Stimulated activated CD4-positive, alpha-beta T cell treated with anti-CD3 and anti-CD28 coated beads, TNF-alpha, amount 100 ng/mL, for 1 hour (primary cell): Measurements from ENCODE around the gene ZNF813.
A peak's percentile ranks its signal among the peaks of the same experiment; 100 is the strongest.
"Not testable (repeated sequence)": the region's sequence is repeated elsewhere in the genome, so short reads cannot be mapped to it uniquely, and the experiment has no call there.

Experiments used
- DNase-seq, 3 donors: peaks; one replicate each; pipeline ENCODE4 v3.0.0-alpha.2; 2020; ENCODE audit warnings: low read depth in 3 of 3, low spot score in 1 of 3

The ZNF813 gene

DNA sequence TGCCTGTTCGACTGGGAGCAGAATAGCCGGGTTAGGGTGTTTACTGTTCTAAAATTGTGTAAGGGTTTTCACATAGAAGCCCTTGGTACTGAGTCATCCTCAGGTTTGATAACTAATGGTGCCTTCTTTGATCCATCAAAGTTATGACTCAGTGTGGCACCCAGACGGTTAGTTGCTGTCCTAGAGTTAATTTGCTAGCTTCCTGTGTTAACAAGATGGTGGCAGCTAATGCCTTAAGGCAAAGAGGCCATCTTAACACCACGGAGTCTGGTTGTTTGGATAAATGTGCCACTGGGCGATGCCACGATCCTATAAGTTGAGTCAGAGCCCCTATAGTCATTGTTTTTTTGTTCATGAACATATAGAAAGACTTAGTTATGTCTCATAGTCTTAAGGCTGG lies 7.9 kb downstream of the ZNF813 start:
- DNase-seq = not testable (repeated sequence)

DNA sequence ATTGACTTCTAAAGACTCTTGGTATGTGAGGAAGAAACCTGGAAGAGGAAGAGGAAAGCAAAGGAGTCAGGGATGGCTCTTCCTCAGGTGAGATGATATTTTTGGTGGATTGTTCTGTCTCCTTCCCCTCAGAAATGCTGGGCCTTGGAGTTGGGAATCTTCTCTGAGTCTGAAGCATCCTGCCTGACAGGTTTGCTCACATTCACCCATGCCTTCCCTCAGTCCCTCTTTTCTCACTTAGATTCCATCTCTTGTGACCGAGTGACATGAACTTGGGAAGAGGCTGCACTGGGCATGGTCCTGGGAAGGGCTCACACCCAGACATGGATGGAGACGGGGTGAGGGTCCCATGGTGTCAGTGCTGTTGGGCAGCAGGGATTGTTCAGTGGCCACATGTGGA lies 16.2 kb downstream of the ZNF813 start:
- DNase-seq = not testable (repeated sequence)

DNA sequence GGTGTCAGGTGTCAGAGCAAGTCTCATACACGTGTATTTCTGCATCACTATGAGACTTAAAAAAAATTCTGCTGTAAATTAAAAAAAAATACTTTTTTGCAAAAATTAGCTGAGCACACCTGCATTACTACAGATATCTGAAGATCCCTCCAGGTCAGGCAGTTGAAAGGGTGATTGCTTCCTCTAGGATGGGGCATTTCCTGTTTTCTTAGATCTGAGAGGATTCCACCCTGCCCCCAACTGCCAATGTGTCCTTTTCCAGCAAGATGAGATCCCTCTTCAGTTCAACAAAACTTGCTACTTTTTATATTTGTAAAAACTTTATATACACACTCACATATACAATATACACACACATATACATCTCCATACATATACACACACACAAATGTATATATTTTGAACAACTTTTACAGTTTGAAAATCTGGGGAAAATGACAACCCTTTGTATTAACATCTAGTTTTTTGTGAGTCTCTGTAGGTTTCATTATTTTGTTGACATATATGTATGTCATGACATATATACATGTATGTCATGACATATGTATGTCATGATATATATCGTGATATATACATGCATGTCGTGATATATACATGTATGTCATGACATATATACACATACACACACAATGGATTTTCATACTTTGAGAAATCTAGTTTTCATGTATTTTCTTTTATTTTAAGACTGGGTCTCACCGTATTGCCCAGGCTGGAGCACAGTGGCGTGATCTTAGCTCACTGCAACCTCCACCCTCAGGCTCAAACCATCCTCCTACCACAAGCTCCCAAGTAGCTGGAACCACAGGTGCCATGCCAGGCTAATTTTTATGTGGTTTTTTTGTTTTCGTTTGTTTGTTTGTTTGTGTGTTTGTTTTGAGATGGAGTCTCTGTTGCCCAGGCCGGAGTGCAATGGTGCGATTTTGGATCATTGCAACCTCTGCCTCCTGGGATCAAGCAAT lies 17.8 kb downstream of the ZNF813 start:
- no peak for DNase-seq

DNA sequence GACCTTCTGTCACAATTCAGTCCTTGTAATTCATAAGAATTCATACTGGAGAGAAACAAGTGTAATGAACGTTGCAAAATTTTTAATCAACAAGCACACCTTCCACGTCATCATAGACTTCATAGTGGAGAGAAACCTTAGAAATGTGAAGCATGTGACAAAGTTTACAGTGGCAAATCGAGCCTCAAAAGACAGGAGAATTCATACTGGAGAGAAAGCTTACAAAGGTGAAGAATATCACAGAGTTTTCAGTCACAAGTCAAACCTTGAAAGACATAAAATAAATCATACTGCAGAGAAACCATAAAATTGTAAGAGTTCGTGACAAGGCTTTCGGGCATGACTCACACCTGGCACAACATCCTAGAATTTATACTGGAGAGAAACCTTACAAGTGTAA lies 24.6 kb downstream of the ZNF813 start:
- no peak for DNase-seq

DNA sequence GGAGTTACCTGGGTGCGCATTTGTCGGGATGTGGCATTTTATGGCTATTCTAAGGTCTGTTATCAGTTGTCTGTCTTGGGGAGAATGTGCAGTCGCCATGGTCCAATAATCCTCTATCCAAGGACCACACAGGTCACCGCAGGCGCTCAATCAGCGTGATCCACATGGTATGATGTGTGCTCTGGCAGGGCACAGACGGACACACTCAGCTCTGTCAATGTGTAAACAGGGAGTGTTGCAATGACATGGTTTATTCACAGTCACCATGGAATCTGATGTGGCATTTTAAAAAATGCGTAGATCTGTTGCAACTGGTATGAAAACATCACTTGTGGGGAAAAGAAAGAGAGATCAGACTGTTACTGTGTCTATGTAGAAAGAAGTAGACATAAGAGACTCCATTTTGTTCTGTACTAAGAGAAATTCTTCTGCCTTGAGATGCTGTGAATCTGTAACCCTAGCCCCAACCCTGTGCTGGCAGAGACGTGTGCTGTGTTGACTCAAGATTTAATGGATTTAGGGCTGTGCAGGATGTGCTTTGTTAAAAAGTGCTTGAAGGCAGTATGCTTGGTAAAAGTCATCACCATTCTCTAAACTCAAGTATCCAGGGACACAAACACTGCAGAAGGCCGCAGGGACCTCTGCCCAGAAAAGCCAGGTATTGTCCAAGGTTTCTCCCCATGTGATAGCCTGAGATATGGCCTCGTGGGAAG lies 29.9 kb downstream of the ZNF813 start:
- not testable (repeated sequence) for DNase-seq

DNA sequence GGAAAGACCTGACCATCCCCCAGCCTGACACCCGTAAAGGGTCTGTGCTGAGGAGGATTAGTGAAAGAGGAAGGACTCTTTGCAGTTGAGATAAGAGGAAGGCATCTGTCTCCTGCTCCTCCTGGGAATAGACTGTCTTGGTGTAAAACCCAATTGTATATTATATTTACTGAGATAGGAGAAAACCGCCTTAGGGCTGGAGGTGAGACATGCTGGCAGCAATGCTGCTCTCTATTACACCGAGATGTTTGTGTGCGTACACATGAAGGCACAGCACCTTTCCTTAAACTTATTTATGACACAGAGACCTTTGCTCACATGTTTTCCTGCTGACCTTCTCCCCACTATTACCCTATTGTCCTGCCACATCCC lies 30.5 kb downstream of the ZNF813 start:
- DNase-seq = not testable (repeated sequence)

DNA sequence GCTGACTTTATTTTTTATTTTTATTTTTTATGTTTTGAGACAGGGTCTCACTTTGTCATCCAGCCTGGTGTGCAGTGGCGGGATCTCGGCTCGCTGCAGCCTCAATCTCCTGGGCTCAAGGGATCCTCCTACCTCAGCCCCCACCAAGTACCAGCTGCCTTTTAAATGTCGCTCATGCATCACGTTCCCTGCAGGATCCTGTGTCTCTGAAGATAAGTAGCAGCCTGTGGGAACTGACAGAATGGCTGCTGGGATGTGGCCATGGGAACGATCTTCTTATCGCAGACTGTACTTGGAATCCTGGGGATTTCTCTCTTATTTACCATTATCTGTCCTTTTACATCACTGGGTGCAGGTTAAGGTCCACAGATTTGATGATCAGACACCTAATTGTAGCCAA lies 35.6 kb downstream of the ZNF813 start:
- not testable (repeated sequence) for DNase-seq

DNA sequence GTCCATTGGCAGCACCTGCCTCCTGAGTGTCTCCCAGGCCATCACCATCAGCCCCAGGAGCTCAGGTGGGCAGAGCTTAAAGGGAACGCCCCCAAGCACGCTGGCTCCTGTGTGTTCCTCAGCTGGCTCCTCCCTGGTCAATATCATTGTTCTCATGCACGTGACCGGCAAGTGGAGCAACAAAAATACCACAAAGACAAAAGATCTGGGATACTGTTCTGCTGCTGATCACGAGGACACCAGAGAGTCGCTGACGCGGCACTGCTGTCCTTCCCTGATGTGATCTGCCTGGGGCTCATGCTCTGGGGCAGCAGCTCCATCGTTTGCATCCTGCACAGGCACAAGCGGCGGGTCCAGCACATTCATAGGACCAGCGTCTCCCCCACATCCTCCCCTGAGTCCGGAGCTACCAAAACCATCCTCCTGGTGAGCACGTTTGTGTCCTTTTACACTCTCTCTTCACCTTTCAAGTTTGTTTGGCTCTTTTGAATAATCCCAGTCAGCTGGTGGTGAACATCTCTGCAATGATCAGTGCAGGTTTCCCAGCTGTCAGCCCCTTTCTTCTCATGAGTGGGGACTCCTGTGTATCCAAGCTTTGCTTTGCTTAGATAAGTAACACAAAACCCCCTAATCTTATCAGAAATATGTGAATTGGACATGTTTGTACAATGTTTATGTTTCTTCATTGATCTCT lies 36.3 kb downstream of the ZNF813 start:
- DNase-seq = not testable (repeated sequence)

DNA sequence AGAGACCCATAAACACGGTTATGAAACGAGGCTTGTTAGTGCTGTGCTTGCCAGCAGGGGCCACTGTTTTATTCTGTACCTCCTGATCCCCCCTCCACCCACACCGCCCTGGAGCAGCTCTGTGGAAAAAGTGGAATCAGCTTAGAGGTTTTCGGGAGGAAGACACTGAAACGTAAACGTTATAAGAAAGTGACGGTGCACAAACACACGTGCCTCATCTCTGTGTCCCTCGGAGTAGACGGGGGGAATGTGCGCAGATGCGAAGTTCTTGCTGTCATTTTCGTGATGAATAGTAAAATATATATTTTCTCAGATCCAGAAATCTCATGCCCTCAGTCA lies 36.8 kb downstream of the ZNF813 start:
- DNase-seq = not testable (repeated sequence)

DNA sequence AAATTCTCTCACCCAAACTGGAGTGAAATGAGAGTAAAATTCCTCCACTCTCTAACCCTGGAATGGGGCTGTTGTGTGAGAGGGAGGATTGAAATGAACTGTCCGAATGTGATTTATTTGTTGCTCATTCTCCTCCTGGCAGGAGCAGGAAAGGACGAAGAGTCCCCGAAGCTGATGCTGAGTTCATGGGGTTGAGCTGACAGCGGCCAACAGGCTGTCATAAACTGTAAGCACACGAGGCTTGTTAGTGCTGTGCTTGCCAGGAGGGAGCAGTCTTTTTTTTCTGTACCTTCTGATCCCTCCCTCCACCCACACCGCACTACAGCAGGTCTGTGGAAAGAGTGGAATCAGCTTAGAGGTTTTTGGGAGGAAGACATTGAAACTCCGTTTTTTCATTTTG lies 37.4 kb downstream of the ZNF813 start:
- DNase-seq = no peak

DNA sequence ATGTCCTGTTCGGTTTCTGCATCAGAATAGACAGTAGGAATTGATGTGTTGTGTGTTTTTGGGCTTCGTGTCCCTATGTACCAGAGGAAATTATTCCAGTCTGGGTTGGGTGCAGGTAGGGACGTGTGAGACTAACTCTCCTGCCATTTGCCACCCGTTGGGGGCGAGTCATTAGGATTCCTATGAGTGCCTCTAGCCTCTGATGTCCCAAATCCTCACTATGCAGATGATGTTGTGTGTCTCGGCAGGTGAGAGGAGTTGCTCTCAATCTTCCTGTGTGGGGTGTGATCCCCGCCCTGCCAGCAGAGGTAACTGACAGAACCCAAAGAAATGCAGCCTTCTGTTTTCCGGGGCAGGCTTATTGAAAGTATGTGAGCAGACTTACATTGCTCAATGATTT lies 39.2 kb downstream of the ZNF813 start:
- no peak for DNase-seq

DNA sequence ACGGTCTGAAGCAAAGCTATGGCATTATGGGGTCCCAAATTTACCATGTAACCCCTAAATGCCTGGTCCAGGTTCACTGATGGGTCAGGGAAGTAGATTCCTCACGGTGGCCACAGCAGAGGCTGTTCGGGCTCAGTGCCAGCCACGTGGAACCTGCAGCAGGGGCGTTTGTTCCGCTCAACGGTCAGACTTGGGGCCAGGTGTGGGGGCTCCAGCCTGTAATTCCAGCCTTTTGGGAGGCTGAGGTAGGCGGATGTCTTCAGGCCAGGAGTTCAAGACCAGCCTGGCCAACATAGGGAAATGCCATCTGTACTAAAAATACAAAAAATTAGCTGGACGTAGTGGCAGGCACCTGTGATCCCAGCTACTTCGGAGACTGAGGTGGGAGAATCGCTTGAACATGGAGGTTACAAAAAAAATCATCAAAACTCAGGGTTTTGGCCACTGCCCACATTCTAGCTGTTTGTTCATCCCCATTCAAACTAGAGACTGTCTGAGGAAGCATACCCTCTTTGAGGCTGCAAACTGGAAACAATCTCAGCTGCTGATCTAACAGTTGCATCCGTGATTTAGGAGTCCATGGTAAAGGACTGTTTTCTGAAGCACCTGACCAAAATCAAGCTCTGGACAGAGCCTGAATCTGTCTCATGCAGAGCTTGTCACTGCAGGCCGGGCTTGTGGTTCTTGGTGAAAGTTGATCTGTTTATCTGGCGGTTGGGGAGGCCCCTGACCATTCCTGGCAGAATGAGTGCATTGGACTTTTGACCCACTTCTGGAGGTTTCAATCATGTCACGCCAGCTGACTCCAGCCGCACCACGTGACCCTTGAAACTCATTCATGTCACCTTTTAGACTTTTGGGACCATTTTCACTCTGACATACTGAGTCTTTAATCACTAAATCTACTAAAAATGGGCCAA lies 40.2 kb downstream of the ZNF813 start:
- DNase-seq = no peak

DNA sequence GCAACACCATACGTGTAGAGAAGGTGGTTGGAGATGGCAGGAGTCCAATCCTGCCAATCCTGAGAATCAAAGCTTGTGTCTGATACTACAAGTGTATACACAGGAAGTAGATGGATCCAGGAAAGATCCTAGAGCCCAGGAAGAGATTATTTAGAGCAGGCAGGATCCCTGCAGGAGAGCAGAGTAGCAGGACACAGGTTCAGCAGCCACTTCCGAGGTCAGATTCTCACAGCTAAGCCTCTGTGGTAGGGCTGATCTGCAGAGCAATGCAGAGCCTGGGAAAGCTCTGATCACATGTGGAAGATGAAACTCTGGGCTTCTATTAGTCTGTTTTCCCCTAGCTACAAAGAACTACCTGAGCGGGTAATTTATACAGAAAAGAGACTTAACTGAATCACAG lies 41.9 kb downstream of the ZNF813 start:
- no peak for DNase-seq

DNA sequence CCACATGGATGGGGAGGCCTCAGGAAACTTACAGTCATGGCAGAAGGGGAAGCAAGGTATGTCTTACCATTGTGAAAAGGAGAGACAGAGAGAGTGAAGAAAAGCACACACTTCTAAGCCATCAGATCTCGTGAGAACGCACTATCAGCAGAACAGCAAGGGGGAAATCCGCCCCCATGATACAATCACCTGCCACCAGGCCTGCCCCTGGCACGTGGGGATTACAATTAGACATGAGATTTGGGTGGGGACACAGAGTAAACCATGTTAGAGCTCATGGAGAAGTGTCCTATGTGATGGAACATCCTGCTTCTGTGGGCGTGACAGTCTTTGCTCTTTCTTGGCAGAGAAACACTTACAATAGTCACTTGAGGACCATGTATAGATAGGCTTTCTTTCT lies 42.3 kb downstream of the ZNF813 start:
- DNase-seq = no peak

DNA sequence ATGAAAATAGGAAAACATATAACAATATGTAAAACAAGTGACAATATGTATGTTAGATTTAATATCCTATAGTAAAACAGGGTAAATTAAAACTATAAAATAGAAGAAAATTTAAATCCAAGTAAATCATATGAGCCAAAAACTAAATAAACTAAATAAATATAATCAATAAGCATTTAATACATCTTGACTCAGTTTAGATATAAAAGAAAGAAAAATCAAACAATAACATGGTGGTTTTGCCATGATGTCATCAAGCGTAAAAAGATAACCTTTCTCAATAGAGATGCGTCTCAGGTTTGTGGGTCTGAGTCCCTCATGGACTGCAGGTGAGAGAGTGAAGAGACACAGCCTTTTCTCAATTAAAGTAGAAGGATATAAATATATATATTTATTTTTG lies 43.8 kb downstream of the ZNF813 start:
- no peak for DNase-seq

DNA sequence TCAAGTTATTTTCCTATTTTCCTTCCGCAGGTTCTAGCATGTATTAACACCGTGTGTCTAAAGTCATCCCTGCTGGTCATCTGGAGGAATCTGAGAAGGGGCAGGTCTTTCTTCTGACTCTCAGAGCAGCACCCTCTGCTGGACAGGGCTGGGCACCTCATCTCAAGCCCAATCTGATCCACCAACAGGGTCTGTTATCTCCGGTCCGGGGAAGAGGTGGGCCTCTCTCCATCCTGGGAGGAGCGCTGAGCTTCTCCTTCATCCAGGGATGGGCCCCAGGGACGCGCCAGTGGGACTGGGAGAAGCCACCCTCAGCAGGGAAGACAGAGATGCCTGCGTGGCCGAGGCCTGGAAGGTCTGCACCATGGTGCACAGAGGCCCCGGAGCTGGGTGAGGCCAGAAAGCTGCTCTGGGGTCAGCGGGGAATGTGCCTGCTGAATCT lies 44.4 kb downstream of the ZNF813 start:
- peak in 2 of 3 donors; percentile 17 to 27 for DNase-seq

DNA sequence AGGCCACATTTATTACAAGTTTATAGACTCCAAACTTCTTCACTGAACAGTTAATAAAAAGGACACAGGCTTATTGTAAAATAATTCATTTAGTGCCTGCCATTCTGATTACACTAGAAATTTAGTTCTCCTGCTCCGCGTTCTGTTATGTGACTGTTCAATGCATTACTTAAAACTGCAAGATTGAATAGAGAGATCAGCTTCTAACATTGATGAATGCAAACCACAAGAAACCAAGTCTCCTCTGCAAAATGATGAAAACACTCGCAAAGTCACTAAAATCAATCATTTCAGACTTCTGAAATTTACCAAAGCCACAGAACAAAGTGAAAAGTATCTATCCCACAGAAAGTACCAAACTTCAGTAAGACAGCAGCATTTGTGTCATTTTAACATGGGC lies 47.5 kb downstream of the ZNF813 start:
- DNase-seq = not testable (repeated sequence)

DNA sequence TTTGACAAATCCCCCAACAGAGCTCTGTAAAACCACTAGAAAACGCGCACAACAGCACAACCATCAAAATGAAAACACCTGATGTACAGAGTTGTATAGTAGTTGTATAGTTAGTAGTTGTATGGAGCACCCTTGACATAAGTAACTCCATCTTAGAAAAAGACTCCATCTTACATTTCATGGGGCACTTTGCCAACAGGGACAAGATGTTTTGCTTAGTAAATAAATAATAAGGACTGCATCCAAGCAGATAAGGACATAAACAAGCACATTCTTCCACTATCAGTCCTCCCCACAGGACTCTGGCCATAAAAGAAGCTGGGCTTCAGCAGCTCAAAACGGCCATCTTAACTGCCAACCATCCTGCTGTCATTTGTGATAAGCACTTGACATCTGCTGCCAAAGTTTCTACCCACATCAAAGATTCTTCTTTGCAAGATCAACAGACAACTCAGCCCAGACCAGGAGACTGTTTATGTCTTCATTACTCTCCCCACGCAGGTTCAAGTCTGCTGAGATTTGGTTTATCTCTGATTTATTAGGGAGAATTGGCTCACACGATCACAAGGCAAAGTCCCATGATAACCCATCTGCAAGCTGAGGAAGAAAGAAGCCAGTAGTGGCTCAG lies 49.7 kb downstream of the ZNF813 start:
- no peak for DNase-seq

DNA sequence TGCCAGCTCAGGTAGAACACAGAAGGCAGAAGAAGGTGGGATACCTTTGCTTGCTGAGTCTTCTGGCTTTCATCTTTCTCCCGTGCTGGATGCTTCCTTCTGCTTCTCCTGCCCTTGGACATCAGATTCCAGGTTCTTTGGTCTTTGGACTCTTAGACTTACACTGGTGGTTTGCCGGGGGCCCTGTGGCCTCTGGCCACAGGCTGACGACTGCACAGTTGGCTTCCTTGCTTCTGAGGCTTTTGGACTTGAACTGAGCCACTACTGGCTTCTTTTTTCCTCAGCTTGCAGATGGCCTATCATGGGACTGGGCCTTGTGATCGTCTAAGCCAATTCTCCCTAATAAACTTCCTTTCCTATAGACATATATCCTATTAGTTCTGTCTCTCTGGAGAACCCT lies 50.6 kb downstream of the ZNF813 start:
- no peak for DNase-seq

DNA sequence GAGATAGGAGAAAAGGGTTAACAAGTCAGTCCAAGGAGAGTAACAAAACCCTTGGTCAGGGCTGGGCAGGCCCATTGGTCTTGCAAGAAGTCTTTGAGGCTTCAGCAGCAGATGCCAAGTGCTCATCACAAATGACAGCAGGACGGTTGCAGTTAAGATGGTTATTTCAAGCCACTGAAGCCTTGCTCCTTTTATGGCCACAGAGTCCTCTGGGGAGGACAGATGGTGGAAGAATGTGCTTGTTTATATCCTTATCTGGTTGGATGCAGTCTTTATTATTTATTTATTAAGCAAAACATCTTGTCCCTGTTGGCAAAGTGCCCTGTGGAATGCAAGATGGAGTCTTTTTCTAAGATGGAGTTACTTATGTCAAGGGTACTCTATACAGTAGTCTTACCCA lies 51.2 kb downstream of the ZNF813 start:
- DNase-seq = no peak
